ENCODE data around the gene IL32. TPM values are rescaled to one million over a fixed set of nuclear protein-coding genes. Genes with fewer than 3 reads are reported as not detected.

Gene IL32
- total RNA-seq, 1 donor from 2014 or later, result 32.6 TPM

GRCh38 chr16:3098459-3099394 lies 33.3 kb downstream of the IL32 start, which contains the start of gene ZSCAN10:
Gene ZSCAN10 (minus strand): TSS chr16:3099294. CDS start chr16:3092937, 6,357 bp downstream.
- intact Hi-C loops (cut with DNase I), result no loop called here
- ATAC-seq (no peak), DNase-seq (ENCODE audit: low spot score) (no peak)

GRCh38 chr16:3099395-3099731 lies 33.9 kb downstream of the IL32 start:
- no peak for DNase-seq (ENCODE audit: low spot score)
- ATAC-seq, result no peak
- intact Hi-C loops (cut with DNase I), result no loop called here

GRCh38 chr16:3099732-3100499 lies 34.5 kb downstream of the IL32 start:
- intact Hi-C loops (cut with DNase I), result no loop called here

GRCh38 chr16:3101018-3101840 lies 35.8 kb downstream of the IL32 start:
- intact Hi-C loops (cut with DNase I), result no loop called here
- no peak for ATAC-seq
- no peak for DNase-seq (ENCODE audit: low spot score)

More at GRCh38 chr16:3099732-3100499, 34.5 kb downstream of the IL32 start:
- ATAC-seq (peak; percentile 91), DNase-seq (ENCODE audit: low spot score) (peak; percentile 89)

- DNase-seq (ENCODE audit: low spot score) (no peak), ATAC-seq (peak; percentile 9)
- intact Hi-C loops (cut with DNase I), result no loop called here
These were observed 36.5 kb downstream of the IL32 start for GRCh38 chr16:3101841-3102470.

GRCh38 chr16:3106205-3106928 lies 40.9 kb downstream of the IL32 start:
- ATAC-seq, result peak; percentile 94
- intact Hi-C loops (cut with DNase I), result no loop called here

GRCh38 chr16:3112058-3112880 lies 46.8 kb downstream of the IL32 start, which contains the start of gene ZNF205:
Gene ZNF205 (plus strand): TSS chr16:3112586. CDS start chr16:3113431, 845 bp downstream.
- DNase-seq (ENCODE audit: low spot score) (peak; percentile 83), ATAC-seq (peak; percentile 91)
- intact Hi-C loops (cut with DNase I), result loop anchor here (10.0 kb wide), 1 partner anchor 57 kb away; no protein-coding TSS in a partner anchor

More at GRCh38 chr16:3106205-3106928, 40.9 kb downstream of the IL32 start:
- DNase-seq (ENCODE audit: low spot score), result peak; percentile 91

- ATAC-seq (peak; percentile 11), DNase-seq (ENCODE audit: low spot score) (no peak)
- intact Hi-C loops (cut with DNase I), result loop anchor here (10.0 kb wide), 1 partner anchor 58 kb away; no protein-coding TSS in a partner anchor
These were observed 47.6 kb downstream of the IL32 start for GRCh38 chr16:3112881-3113574.

GRCh38 chr16:3113765-3114479 lies 48.5 kb downstream of the IL32 start:
- ATAC-seq (no peak), DNase-seq (ENCODE audit: low spot score) (no peak)
- intact Hi-C loops (cut with DNase I), result loop anchor here (10.0 kb wide), 1 partner anchor 59 kb away; no protein-coding TSS in a partner anchor

GRCh38 chr16:3115003-3115402 lies 49.6 kb downstream of the IL32 start:
- intact Hi-C loops (cut with DNase I), result loop anchor here (10.0 kb wide), 1 partner anchor 60 kb away; no protein-coding TSS in a partner anchor
- no peak for DNase-seq (ENCODE audit: low spot score)
- ATAC-seq, result no peak

GRCh38 chr16:3115561-3115960 lies 50.1 kb downstream of the IL32 start:
- no peak for DNase-seq (ENCODE audit: low spot score)
- intact Hi-C loops (cut with DNase I), result loop anchor here (10.0 kb wide), 1 partner anchor 61 kb away; no protein-coding TSS in a partner anchor
- no peak for ATAC-seq

- DNase-seq (ENCODE audit: low spot score), result no peak
- intact Hi-C loops (cut with DNase I), result loop anchor here (10.0 kb wide), 1 partner anchor 63 kb away; no protein-coding TSS in a partner anchor
- ATAC-seq, result no peak
These were observed 52.9 kb downstream of the IL32 start for GRCh38 chr16:3118204-3118790.

GRCh38 chr16:3118846-3119245 lies 53.4 kb downstream of the IL32 start:
- intact Hi-C loops (cut with DNase I), result loop anchor here (10.0 kb wide), 1 partner anchor 64 kb away; no protein-coding TSS in a partner anchor
- DNase-seq (ENCODE audit: low spot score) (no peak), ATAC-seq (no peak)
